DOHH2 (cell line): ENCODE data around the gene CDV3.
"Not testable (repeated sequence)": the region's sequence is repeated elsewhere in the genome, so short reads cannot be mapped to it uniquely, and the experiment has no call there.

Experiments used
- H3F3A ChIP-seq: fragments of 200-600 bp; sonication (generic), shearing (Covaris generic); 2 replicates; pipeline ENCODE4 v1.6.0; 2016; ENCODE audit warnings: antibody characterized with exemption, mild to moderate bottlenecking; ENCODE audit not compliant: control insufficient read depth, insufficient read depth
- H3K27ac ChIP-seq: fragments of 200-600 bp; sonication (generic); 2 replicates; pipeline ENCODE4 v1.5.1; 2014; ENCODE audit warnings: low read depth, mild to moderate bottlenecking, low read length, moderate library complexity
- H3K27me3 ChIP-seq: fragments of 200-600 bp; sonication (generic); 2 replicates; pipeline ENCODE4 v1.6.1; 2014; ENCODE audit warnings: mild to moderate bottlenecking, low read length, mixed read lengths; ENCODE audit not compliant: control insufficient read depth
- H3K36me3 ChIP-seq: fragments of 200-600 bp; sonication (generic); 2 replicates; pipeline ENCODE4 v1.6.1; 2014; ENCODE audit warnings: mild to moderate bottlenecking, low read length, moderate library complexity, mixed read lengths; ENCODE audit not compliant: control insufficient read depth
- H3K4me1 ChIP-seq: fragments of 200-600 bp; sonication (generic); 2 replicates; pipeline ENCODE4 v1.6.1; 2014; ENCODE audit warnings: mild to moderate bottlenecking, low read length, mixed read lengths; ENCODE audit not compliant: control insufficient read depth
- H3K4me2 ChIP-seq: fragments of 200-600 bp; sonication (generic); 2 replicates; pipeline ENCODE4 v1.6.0; 2014; ENCODE audit warnings: mild to moderate bottlenecking, low read length, moderate library complexity
- H3K4me3 ChIP-seq: fragments of 200-600 bp; sonication (generic); 2 replicates; pipeline ENCODE4 v1.5.1; 2014; ENCODE audit warnings: mild to moderate bottlenecking, low read length, mixed read lengths
- H3K79me2 ChIP-seq: fragments of 200-600 bp; sonication (generic); 2 replicates; pipeline ENCODE4 v1.6.1; 2014; ENCODE audit warnings: mild to moderate bottlenecking, low read length, mixed read lengths; ENCODE audit not compliant: control insufficient read depth
- H3K9me2 ChIP-seq: fragments of 200-600 bp; sonication (generic); replicated peaks from 2 replicates; pipeline ENCODE4 v1.6.1; 2014; ENCODE audit warnings: mild to moderate bottlenecking, low read length, mixed read lengths; ENCODE audit not compliant: control insufficient read depth
- H3K9me3 ChIP-seq: fragments of 200-600 bp; sonication (generic); 2 replicates; pipeline ENCODE4 v1.6.1; 2014; ENCODE audit warnings: antibody characterized with exemption, low read length, mixed read lengths; ENCODE audit not compliant: control insufficient read depth, insufficient read depth
- H4K20me1 ChIP-seq: fragments of 200-600 bp; sonication (generic); 2 replicates; pipeline ENCODE4 v1.6.0; 2014; ENCODE audit warnings: low read depth, mild to moderate bottlenecking, antibody characterized with exemption, low read length, moderate library complexity; ENCODE audit not compliant: control insufficient read depth, insufficient read depth
- EZH2phosphoT487 ChIP-seq: fragments of 200-600 bp; sonication (generic); IDR thresholded peaks from 2 replicates; pipeline ENCODE4 v1.6.1; 2017; ENCODE audit warnings: borderline replicate concordance, mild to moderate bottlenecking, antibody characterized with exemption, low read length, moderate library complexity, mixed read lengths
- TF ChIP-seq, protein P1 (sequence below): fragments of 200-600 bp; sonication (generic); IDR thresholded peaks from one replicate; pipeline ENCODE4 v1.5.1; 2014; ENCODE audit warnings: antibody characterized with exemption, mild to moderate bottlenecking, low read depth, low read length; ENCODE audit not compliant: poor library complexity, severe bottlenecking

CDV3 gene

DNA sequence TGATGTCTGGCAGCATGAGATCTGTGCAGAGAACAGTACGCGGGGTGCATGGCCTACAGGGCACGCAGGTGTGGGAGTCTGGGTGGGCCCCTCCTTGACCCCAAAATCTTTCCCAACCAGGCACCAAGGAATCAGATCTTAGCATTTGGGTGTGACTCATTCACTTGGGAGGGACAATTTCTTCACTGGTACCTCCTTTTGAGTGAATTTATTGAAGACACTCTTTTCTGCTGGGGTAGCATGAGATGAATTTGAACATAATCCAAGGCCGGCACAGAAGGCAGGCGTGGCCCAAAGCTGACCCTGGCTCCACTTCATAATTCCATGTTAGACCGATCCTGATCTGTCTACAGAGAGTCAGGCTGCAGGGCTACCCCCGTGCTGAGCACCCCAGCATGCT, 30.6 kb upstream of the CDV3 start:
- Histone ChIP-seq H3K9me3 (no peaks in the 10 kb centered on the region), H3K9me2 (no peaks in the 10 kb centered on the region), H3F3A (no peaks in the 10 kb centered on the region; the same call in 1 of the 2 replicates), H3K27me3 (no peaks in the 10 kb centered on the region), H3K27ac (no peak overlapping the region), H3K4me3 (no peak overlapping the region), H3K36me3 (no peaks in the 10 kb centered on the region), H4K20me1 (no peaks in the 10 kb centered on the region), H3K4me1 (peaks cover 17% of the 10 kb centered on the region), H3K79me2 (no peaks in the 10 kb centered on the region), H3K4me2 (no peak overlapping the region)
- no peak for TF ChIP-seq EZH2phosphoT487
- TF ChIP-seq, protein P1, sequence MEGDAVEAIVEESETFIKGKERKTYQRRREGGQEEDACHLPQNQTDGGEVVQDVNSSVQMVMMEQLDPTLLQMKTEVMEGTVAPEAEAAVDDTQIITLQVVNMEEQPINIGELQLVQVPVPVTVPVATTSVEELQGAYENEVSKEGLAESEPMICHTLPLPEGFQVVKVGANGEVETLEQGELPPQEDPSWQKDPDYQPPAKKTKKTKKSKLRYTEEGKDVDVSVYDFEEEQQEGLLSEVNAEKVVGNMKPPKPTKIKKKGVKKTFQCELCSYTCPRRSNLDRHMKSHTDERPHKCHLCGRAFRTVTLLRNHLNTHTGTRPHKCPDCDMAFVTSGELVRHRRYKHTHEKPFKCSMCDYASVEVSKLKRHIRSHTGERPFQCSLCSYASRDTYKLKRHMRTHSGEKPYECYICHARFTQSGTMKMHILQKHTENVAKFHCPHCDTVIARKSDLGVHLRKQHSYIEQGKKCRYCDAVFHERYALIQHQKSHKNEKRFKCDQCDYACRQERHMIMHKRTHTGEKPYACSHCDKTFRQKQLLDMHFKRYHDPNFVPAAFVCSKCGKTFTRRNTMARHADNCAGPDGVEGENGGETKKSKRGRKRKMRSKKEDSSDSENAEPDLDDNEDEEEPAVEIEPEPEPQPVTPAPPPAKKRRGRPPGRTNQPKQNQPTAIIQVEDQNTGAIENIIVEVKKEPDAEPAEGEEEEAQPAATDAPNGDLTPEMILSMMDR = no peak

DNA sequence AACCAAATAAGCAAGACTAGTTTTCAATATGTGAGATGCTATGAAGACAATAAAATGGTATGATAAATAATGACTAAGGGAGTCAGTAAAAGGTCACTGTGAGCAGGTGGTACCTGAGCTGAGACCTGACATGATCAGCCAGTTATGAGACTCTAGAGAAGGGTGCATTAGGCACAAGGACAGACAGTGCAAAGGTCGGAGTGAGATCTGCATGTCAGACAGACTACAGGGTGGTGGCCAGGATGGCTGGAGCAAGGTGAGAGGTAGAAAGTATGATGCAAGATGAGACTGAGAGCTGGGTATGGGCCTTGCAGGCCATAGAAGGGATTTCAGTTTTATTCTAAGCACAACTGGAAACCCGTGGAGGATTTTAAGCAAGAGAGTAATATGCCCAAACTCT, 28.5 kb upstream of the CDV3 start:
- H3K9me2 ChIP-seq, H3K36me3 ChIP-seq, H4K20me1 ChIP-seq, H3K4me3 ChIP-seq, H3K9me3 ChIP-seq, H3K27ac ChIP-seq, H3K4me2 ChIP-seq, H3K27me3 ChIP-seq, H3K79me2 ChIP-seq: not testable (repeated sequence)
- peaks cover 38% of the 10 kb centered on the region for H3K4me1 ChIP-seq
- peaks cover 10% of the 10 kb centered on the region for H3F3A ChIP-seq

DNA sequence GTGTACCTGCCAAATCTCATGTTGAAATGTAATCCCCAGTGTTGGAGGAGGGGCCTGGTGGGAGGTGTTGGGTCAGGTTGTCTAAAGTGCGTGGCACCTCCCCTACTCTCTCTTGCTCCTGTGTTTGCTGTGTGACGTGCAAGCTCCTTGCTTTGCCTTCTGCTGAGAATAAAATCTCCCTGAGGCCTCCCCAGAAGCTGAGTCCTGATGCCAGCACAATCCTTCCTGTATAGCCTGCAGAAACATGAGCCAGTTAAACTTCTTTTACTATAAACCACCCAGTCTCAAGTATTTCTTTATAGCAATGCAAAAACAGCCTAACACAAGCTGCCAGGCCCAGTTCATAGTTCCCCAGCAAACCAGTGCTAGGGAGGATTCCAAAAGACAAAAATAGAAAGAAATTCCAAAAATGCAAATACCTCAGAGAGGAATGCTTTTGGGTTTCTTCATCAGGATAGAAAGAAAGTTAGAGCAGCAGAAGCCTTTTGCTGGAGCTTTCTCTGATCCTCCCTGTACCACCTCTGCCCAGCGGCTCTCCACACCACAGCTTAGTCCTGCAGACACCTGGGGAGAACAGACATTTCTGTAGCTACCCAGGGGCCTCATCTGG, 25.9 kb upstream of the CDV3 start:
- no peak overlapping the region for H3K4me3 ChIP-seq

DNA sequence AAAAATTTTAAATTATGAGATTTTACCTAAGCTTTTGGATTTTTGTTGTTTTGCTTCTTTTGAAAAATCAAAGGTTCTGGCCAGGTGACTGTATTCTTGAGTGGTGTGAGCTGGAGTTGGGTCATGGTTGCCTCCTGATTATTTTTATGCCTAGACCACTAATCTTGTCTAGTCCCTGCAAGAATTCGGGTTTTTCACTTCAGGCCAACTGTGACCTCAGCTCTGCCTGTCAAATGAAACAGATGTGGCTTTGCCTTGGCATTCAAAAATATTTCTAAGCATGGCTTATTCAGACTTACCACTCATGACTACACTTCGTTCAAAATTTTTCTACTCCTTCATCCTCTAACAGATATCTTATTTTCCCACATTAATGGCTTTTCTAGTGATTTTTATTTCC, 25.4 kb upstream of the CDV3 start:
- H3K36me3 ChIP-seq = no peaks in the 10 kb centered on the region
- TF ChIP-seq, protein P1 = no peak
- no peak for TF ChIP-seq EZH2phosphoT487
- no peaks in the 10 kb centered on the region for H3K9me2 ChIP-seq
- H3K4me1 ChIP-seq = peaks cover 47% of the 10 kb centered on the region
- no peaks in the 10 kb centered on the region for H3K9me3 ChIP-seq
- H3K79me2 ChIP-seq = no peaks in the 10 kb centered on the region
- no peak overlapping the region for H3K27ac ChIP-seq
- no peak overlapping the region for H3K4me3 ChIP-seq
- no peaks in the 10 kb centered on the region for H3K27me3 ChIP-seq
- H4K20me1 ChIP-seq = no peaks in the 10 kb centered on the region
- no peak overlapping the region for H3K4me2 ChIP-seq
- H3F3A ChIP-seq = peaks cover 10% of the 10 kb centered on the region

More for the DNA sequence above, 25.9 kb upstream of the CDV3 start:
- no peaks in the 10 kb centered on the region for H3K9me3 ChIP-seq
- H3K4me2 ChIP-seq = no peak overlapping the region
- H3K27ac ChIP-seq = no peak overlapping the region
- no peaks in the 10 kb centered on the region for H3K9me2 ChIP-seq
- peaks cover 10% of the 10 kb centered on the region for H3F3A ChIP-seq
- TF ChIP-seq EZH2phosphoT487 = no peak
- TF ChIP-seq, protein P1 = no peak
- no peaks in the 10 kb centered on the region for H4K20me1 ChIP-seq
- H3K79me2 ChIP-seq = no peaks in the 10 kb centered on the region
- H3K36me3 ChIP-seq = no peaks in the 10 kb centered on the region
- H3K4me1 ChIP-seq = peaks cover 47% of the 10 kb centered on the region
- no peaks in the 10 kb centered on the region for H3K27me3 ChIP-seq
